HUES48 (cell line): ENCODE data around the gene CLDN22.

ENCODE experiments used
- H3K27ac ChIP-seq: one replicate; pipeline ENCODE4 v1.7.0; 2013; ENCODE audit warnings: low read depth, low read length, inconsistent platforms
- H3K27me3 ChIP-seq: 2 replicates; pipeline ENCODE4 v1.6.1; 2013; ENCODE audit warnings: mild to moderate bottlenecking, low read length; ENCODE audit not compliant: control insufficient read depth, insufficient read depth
- H3K36me3 ChIP-seq: 2 replicates; pipeline ENCODE4 v1.6.1; 2013; ENCODE audit warnings: low read length; ENCODE audit not compliant: control insufficient read depth, insufficient read depth
- H3K4me1 ChIP-seq: 2 replicates; pipeline ENCODE4 v1.6.1; 2013; ENCODE audit warnings: mild to moderate bottlenecking, low read length; ENCODE audit not compliant: control insufficient read depth, insufficient read depth
- H3K4me3 ChIP-seq: 2 replicates; pipeline ENCODE4 v1.5.1; 2013; ENCODE audit warnings: mild to moderate bottlenecking, low read depth, low read length
- H3K9ac ChIP-seq: 2 replicates; pipeline ENCODE4 v1.6.1; 2013; ENCODE audit warnings: mild to moderate bottlenecking, low read depth, low read length, moderate library complexity
- H3K9me3 ChIP-seq: 2 replicates; pipeline ENCODE4 v1.6.1; 2013; ENCODE audit warnings: low read length; ENCODE audit not compliant: control insufficient read depth, insufficient read depth

CLDN22 gene

GRCh38 chr4:183297675-183298074, 22.4 kb downstream of the CLDN22 start:
- Histone ChIP-seq H3K9ac (no peak overlapping the region), H3K4me1 (no peaks in the 10 kb centered on the region), H3K4me3 (no peak overlapping the region), H3K27me3 (no peaks in the 10 kb centered on the region), H3K36me3 (peaks cover 78% of the 10 kb centered on the region), H3K9me3 (no peaks in the 10 kb centered on the region), H3K27ac (no peak overlapping the region)

DNA sequence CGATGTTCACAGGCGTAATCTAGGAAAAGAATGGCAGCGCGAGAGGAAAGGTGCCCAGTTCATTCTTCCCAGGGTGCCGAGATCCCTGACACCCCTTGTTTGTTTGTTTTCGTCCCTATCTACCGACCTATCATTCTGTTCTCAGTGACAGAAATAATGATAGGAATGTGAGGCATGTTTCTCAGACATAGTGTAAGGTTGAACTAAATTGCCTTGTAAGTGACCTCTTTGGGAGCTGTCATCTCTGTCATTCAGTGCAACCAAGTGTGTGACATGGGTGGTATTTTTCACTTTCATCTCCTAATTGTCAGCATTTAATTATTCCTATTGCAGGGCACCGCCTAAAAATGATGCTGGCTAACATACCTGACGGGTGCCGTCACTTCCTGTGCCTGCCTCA, 24.4 kb downstream of the CLDN22 start:
- no peaks in the 10 kb centered on the region for H3K9me3 ChIP-seq
- H3K4me3 ChIP-seq, result no peak overlapping the region
- no peaks in the 10 kb centered on the region for H3K4me1 ChIP-seq
- H3K27ac ChIP-seq, result no peak overlapping the region
- H3K27me3 ChIP-seq, result no peaks in the 10 kb centered on the region
- H3K36me3 ChIP-seq, result peaks cover 81% of the 10 kb centered on the region
- no peak overlapping the region for H3K9ac ChIP-seq

- H3K9me3 ChIP-seq, result no peaks in the 10 kb centered on the region
- no peaks in the 10 kb centered on the region for H3K27me3 ChIP-seq
- no peak overlapping the region for H3K9ac ChIP-seq
- peaks cover 89% of the 10 kb centered on the region for H3K36me3 ChIP-seq
- H3K27ac ChIP-seq, result no peak overlapping the region
- no peaks in the 10 kb centered on the region for H3K4me1 ChIP-seq
- no peak overlapping the region for H3K4me3 ChIP-seq
Measured at GRCh38 chr4:183291070-183291469, 29.0 kb downstream of the CLDN22 start.

DNA sequence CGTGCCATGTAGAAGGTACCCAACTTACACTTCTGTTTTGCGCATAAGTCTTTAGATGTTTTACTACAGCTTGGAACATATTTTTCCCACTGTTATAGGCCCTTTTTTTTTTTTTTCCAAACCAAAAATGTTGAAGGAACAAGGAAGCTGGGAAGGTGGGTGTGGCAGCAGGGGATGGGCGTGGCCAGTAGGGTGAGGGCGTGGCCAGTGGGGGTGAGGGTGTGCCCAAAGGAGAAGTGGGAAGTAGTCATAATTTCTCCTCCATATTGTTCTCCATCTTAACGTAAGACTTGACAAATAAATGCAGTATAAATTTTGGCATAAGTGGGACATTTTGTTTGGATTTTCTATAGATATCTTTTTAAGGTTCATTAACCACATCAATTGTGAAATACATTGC, 30.4 kb downstream of the CLDN22 start:
- Histone ChIP-seq H3K27me3 (no peaks in the 10 kb centered on the region), H3K4me1 (no peaks in the 10 kb centered on the region), H3K27ac (no peak overlapping the region), H3K4me3 (no peak overlapping the region), H3K36me3 (peaks cover 89% of the 10 kb centered on the region), H3K9ac (no peak overlapping the region), H3K9me3 (no peaks in the 10 kb centered on the region)

DNA sequence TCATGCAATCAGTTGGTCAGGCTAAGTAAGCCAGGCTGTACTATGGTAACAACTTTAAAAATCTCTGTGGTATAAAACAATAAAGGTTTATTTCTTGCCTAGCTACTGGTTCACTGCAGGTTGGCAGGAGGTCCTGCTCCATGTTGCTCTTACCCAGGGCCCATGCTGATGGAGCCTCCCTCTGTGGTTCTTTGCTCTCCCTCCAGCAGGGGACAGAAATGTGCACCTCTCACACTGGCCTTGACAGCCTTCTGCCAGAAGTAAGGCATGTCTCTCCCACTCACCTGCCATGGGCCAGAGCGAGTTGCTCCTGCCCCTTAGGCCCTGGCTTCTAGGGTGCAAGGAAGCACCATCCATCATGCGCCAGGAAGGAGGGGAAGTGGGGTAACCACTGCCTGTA, 31.1 kb downstream of the CLDN22 start:
- Histone ChIP-seq H3K9ac (no peak overlapping the region), H3K27me3 (no peaks in the 10 kb centered on the region), H3K27ac (no peak overlapping the region), H3K36me3 (peaks cover 89% of the 10 kb centered on the region), H3K9me3 (no peaks in the 10 kb centered on the region), H3K4me3 (no peak overlapping the region), H3K4me1 (no peaks in the 10 kb centered on the region)

GRCh38 chr4:183287677-183288076, 32.4 kb downstream of the CLDN22 start:
- H3K36me3 ChIP-seq, result peaks cover 93% of the 10 kb centered on the region
- H3K9me3 ChIP-seq, result no peaks in the 10 kb centered on the region
- no peaks in the 10 kb centered on the region for H3K4me1 ChIP-seq

DNA sequence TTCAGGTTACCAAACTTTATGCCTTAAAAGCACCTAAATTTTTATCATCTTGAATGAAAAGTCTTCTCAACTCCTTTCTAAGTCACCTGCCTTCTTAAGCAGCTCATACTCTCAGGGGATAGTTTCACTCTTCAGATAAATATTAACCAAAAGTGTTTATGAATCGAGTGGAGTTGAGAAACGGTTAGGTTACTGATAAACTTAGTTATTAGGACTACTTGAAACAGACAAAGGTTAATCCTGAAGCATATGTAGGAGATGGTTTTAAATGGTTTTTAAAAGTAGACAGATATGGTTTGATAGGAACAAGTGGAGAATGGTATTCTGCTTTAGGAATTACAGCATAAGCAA, 32.8 kb downstream of the CLDN22 start:
- Histone ChIP-seq H3K4me3 (no peak overlapping the region), H3K9ac (no peak overlapping the region), H3K36me3 (peaks cover 93% of the 10 kb centered on the region), H3K9me3 (no peaks in the 10 kb centered on the region), H3K27me3 (no peaks in the 10 kb centered on the region), H3K27ac (no peak overlapping the region), H3K4me1 (no peaks in the 10 kb centered on the region)

More at GRCh38 chr4:183287677-183288076, 32.4 kb downstream of the CLDN22 start:
- no peaks in the 10 kb centered on the region for H3K27me3 ChIP-seq
- no peak overlapping the region for H3K4me3 ChIP-seq
- no peak overlapping the region for H3K27ac ChIP-seq
- no peak overlapping the region for H3K9ac ChIP-seq

GRCh38 chr4:183286590-183287308, 33.3 kb downstream of the CLDN22 start:
- peaks cover 95% of the 10 kb centered on the region for H3K36me3 ChIP-seq

GRCh38 chr4:183285886-183286285, 34.2 kb downstream of the CLDN22 start:
- H3K9me3 ChIP-seq, result no peaks in the 10 kb centered on the region
- H3K4me1 ChIP-seq, result no peaks in the 10 kb centered on the region
- H3K9ac ChIP-seq, result no peak overlapping the region
- no peak overlapping the region for H3K27ac ChIP-seq
- H3K36me3 ChIP-seq, result peaks cover 98% of the 10 kb centered on the region
- no peak overlapping the region for H3K4me3 ChIP-seq
- H3K27me3 ChIP-seq, result no peaks in the 10 kb centered on the region

More at GRCh38 chr4:183286590-183287308, 33.3 kb downstream of the CLDN22 start:
- Histone ChIP-seq H3K9ac (no peak overlapping the region), H3K4me3 (no peak overlapping the region), H3K9me3 (no peaks in the 10 kb centered on the region), H3K4me1 (no peaks in the 10 kb centered on the region), H3K27me3 (no peaks in the 10 kb centered on the region), H3K27ac (no peak overlapping the region)

DNA sequence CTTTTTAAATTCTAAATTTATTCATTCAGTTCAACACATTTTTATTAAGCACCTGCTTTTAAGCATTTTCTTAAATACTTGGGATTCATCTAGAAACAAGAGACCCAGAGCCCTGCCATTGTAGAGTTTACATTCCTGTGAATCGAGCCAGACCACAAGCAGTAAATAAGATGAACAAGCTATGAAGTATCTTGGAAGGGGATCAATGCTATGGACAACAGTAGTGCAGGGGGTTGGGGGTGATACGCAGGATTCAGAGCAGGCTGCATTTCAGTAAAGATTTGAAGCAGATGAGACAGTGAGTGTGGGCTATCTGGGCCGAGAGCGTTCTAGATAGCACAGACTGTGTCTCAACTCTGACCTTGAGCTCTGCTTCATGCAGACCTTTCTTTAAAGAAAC, 35.1 kb downstream of the CLDN22 start:
- H3K36me3 ChIP-seq, result peaks cover 98% of the 10 kb centered on the region
- no peaks in the 10 kb centered on the region for H3K4me1 ChIP-seq
- no peaks in the 10 kb centered on the region for H3K27me3 ChIP-seq
- H3K27ac ChIP-seq, result no peak overlapping the region
- H3K9me3 ChIP-seq, result no peaks in the 10 kb centered on the region
- H3K4me3 ChIP-seq, result no peak overlapping the region
- no peak overlapping the region for H3K9ac ChIP-seq

- H3K4me1 ChIP-seq, result no peaks in the 10 kb centered on the region
- H3K9me3 ChIP-seq, result no peaks in the 10 kb centered on the region
- H3K27me3 ChIP-seq, result no peaks in the 10 kb centered on the region
- H3K9ac ChIP-seq, result no peak overlapping the region
- no peak overlapping the region for H3K27ac ChIP-seq
- no peak overlapping the region for H3K4me3 ChIP-seq
- peaks cover 92% of the 10 kb centered on the region for H3K36me3 ChIP-seq
Measured at GRCh38 chr4:183284258-183284785, 35.8 kb downstream of the CLDN22 start.
